HEK293T (cell line): ENCODE results near the gene LAMA5.
"Not testable (repeated sequence)": the region's sequence is repeated elsewhere in the genome, so short reads cannot be mapped to it uniquely, and the experiment has no call there.

Experiments
- ARNT ChIP-seq: fragments of 450-650 bp; IDR thresholded peaks from 2 replicates; pipeline ENCODE4 v1.6.1; 2017; ENCODE audit warnings: mild to moderate bottlenecking
- CTBP1 ChIP-seq: fragments of 450-650 bp; IDR thresholded peaks from 2 replicates; pipeline ENCODE4 v1.6.1; 2016; ENCODE audit warnings: borderline replicate concordance
- ELF4 ChIP-seq: fragments of 450-650 bp; IDR thresholded peaks from 2 replicates; pipeline ENCODE4 v1.6.1; 2017; ENCODE audit warnings: antibody characterized with exemption
- FOXA1 ChIP-seq: fragments of 450-650 bp; IDR thresholded peaks from 2 replicates; pipeline ENCODE4 v1.6.1; 2016; ENCODE audit warnings: mild to moderate bottlenecking
- FOXM1 ChIP-seq: fragments of 450-650 bp; IDR thresholded peaks from 2 replicates; pipeline ENCODE4 v1.6.1; 2017; ENCODE audit warnings: mild to moderate bottlenecking, borderline replicate concordance
- L3MBTL2 ChIP-seq: fragments of 450-650 bp; conservative IDR thresholded peaks from 2 replicates; pipeline ENCODE4 v1.6.1; 2016; ENCODE audit warnings: mild to moderate bottlenecking
- PKNOX1 ChIP-seq: fragments of 450-650 bp; IDR thresholded peaks from 2 replicates; pipeline ENCODE4 v1.6.1; 2016
- SP1 ChIP-seq: fragments of 450-650 bp; IDR thresholded peaks from 2 replicates; pipeline ENCODE4 v1.6.1; 2017
- SUZ12 ChIP-seq: fragments of 450-650 bp; IDR thresholded peaks from 2 replicates; pipeline ENCODE4 v1.6.1; 2016; ENCODE audit warnings: mild to moderate bottlenecking
- TARDBP ChIP-seq: fragments of 450-650 bp; IDR thresholded peaks from 2 replicates; pipeline ENCODE4 v1.6.1; 2016

- TF ChIP-seq SP1, ARNT, TARDBP, FOXA1, CTBP1, FOXM1, L3MBTL2, SUZ12, ELF4, PKNOX1: not testable (repeated sequence)
These were observed 6.6 kb upstream of the LAMA5 start for GRCh38 chr20:62373631-62374179.
